OCI-LY7 (cell line): Measurements from ENCODE around the gene TM7SF2.

Experiments used
- EZH2phosphoT487 ChIP-seq: fragments of 200-600 bp; sonication (generic); IDR thresholded peaks from 2 replicates; pipeline ENCODE4 v1.6.1; 2018; ENCODE audit warnings: low read depth, borderline replicate concordance, mild to moderate bottlenecking, mixed run types, antibody characterized with exemption, low read length, moderate library complexity, mixed read lengths
- TF ChIP-seq, protein P1 (sequence below): fragments of 200-600 bp; sonication (generic); conservative IDR thresholded peaks from 2 replicates; pipeline ENCODE4 v1.5.1; 2014; ENCODE audit warnings: mild to moderate bottlenecking, antibody characterized with exemption, low read length, moderate library complexity, mixed read lengths

DNA sequence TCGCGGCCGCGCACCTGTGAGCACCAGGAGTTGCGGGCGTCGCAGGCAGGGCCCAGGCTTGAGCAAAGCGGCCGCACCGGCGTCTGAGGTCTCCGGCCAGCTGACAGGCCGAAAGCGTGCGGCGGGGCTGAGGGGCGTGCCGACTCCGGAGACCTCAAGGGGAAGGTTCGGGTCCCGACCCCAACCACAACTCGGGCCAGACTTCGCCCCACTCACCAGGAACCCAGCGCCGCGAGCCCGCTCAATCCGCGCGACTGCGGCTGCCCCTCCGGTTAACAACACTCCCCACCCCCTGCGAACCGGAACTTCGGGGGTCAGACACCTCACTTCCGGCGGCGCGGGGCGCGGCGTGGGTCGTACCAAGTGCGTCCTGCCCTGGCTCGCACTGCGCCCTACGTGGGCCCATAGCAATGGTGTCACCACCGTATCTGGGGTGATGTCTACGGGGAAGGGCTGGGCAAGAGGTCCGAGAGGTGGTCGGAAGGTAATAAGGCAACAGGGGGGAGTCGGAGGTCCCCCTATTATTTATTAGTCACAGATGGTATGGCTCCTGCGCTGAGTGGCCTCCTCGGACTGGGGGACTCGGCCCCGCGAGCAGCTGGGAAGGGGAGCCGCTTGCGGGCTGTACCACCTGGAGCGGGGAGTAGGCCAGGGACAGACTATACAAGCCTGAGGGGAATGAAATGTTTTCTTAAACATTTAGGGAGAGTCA, 22.7 kb downstream of the TM7SF2 start, which contains the start of gene SYVN1:
- TF ChIP-seq, protein P1, sequence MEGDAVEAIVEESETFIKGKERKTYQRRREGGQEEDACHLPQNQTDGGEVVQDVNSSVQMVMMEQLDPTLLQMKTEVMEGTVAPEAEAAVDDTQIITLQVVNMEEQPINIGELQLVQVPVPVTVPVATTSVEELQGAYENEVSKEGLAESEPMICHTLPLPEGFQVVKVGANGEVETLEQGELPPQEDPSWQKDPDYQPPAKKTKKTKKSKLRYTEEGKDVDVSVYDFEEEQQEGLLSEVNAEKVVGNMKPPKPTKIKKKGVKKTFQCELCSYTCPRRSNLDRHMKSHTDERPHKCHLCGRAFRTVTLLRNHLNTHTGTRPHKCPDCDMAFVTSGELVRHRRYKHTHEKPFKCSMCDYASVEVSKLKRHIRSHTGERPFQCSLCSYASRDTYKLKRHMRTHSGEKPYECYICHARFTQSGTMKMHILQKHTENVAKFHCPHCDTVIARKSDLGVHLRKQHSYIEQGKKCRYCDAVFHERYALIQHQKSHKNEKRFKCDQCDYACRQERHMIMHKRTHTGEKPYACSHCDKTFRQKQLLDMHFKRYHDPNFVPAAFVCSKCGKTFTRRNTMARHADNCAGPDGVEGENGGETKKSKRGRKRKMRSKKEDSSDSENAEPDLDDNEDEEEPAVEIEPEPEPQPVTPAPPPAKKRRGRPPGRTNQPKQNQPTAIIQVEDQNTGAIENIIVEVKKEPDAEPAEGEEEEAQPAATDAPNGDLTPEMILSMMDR = no peak
- TF ChIP-seq EZH2phosphoT487 = no peak
